Right lobe of liver (tissue), 6 donors: ENCODE data around the gene PAX5. TPM values are rescaled to one million over a fixed set of nuclear protein-coding genes. Genes with fewer than 3 reads are reported as not detected.

Experiments
- ATAC-seq, 4 donors: fragments of 200-7000 bp; cut with Tn5 transposase; one replicate each; pipeline ENCODE4 v1.9.1; 2020; ENCODE audit warnings: mild to moderate bottlenecking in 4 of 4, moderate library complexity in 4 of 4
- DNase-seq, 3 donors: peaks; one replicate each; pipeline ENCODE4 v3.0.0-alpha.2; 2020
- H3K27ac ChIP-seq, 3 donors: fragments of 200-600 bp; one replicate each; pipeline ENCODE4 v1.8.0; 2022
- H3K27me3 ChIP-seq, 2 donors: fragments of 200-600 bp; one replicate each; pipeline ENCODE4 v1.8.0; 2022
- H3K36me3 ChIP-seq, 4 donors: fragments of 200-600 bp; sonication (generic) in 1 of 4; one replicate each; pipeline versions ENCODE4 v1.5.1 to v1.8.0; 2017 to 2022; ENCODE audit warnings: control low read depth in 1 of 4
- H3K4me1 ChIP-seq, 4 donors: fragments of 200-600 bp; sonication (generic) in 1 of 4; one replicate each; pipeline versions ENCODE4 v1.5.1 to v1.8.0; 2017 to 2022; ENCODE audit warnings: control low read depth in 1 of 4
- H3K4me3 ChIP-seq, 3 donors: fragments of 200-600 bp; one replicate each; pipeline ENCODE4 v1.8.0; 2022
- H3K9me3 ChIP-seq, 4 donors: fragments of 200-600 bp; sonication (generic) in 1 of 4; one replicate each; pipeline versions ENCODE4 v1.5.1 to v1.8.0; 2017 to 2022; ENCODE audit warnings: control low read depth in 1 of 4
- POLR2A ChIP-seq: fragments of 450-650 bp; IDR thresholded peaks from one replicate; pipeline ENCODE4 v1.6.1; 2017; ENCODE audit warnings: antibody characterized with exemption, mild to moderate bottlenecking
- WGBS: methylation state at CpG from one replicate; pipeline ENCODE4 v1.1.6; 2018; ENCODE audit warnings: low coverage, low lambda C conversion rate; ENCODE audit not compliant: insufficient coverage; ENCODE audit errors: missing lambda C conversion rate; 5-methylcytosine and 5-hydroxymethylcytosine counted together
- intact Hi-C, 2 donors: fragments of 100-400 bp; cut with DNase I; formaldehyde crosslinking; loops; one replicate each; pipeline versions ENCODE4 v1.11.2 to v1.14.1; 2022
- total RNA-seq, 6 experiments: library from RNA; depleted of rRNA in 2 of 6; stranded (reverse); fragments of >200 nt in 2 of 6; fragmentation: NEBNext Ultra II Directional in 3 of 6; extraction: Animal tissue kit (Norgen Biotek cat#: 25700) in 3 of 6; gene quantifications; one replicate each; pipeline versions ENCODE4 v1.1.0 to v1.2.4, GENCODE V29; 2016 to 2023
- TF ChIP-seq, protein P1 (sequence below), 4 donors: fragments of 200-600 bp in 3 of 4; fragments of 450-650 bp in 1 of 4; IDR thresholded peaks; one replicate each; pipeline versions ENCODE4 v1.5.1 to v1.8.0; 2016 to 2022; ENCODE audit warnings: antibody characterized with exemption in 4 of 4, mild to moderate bottlenecking in 2 of 4
- donor health status: DM: no; HTN: yes; CAD: no.
- donor health status: DM: no; HTN: no; CAD: no.
- donor health status: DM: no; HTN: no; CAD: no.
- donor health status: DM: no; HTN: yes; CAD: no.
- donor health status: DM: no; HTN: yes; CAD: no.

The PAX5 gene
- total RNA-seq, 6 experiments from 2014 or later: 0.12 to 0.18 TPM; not detected in 4

DNA sequence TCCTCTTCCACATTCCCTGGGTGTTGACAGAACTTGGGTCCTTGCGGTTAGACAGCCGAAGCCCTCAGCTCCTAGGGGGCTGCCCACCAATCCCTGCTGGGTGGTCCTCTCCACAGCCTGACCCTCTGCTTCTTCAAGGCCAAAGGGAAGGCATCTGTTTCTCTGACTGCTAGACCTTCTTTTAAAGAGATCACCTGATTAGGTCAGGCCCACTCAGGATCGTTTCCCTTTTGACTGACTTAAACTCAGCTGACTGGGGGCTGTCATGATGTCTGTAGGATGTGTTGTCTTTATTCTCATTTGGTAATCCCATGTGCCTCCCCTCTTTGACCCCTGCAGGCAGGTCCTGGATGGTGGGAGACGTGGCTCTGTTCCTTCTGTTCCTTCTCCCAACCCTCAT, 207.5 kb downstream of the PAX5 start:
- WGBS: 63% methylated on average over 2 of the region's 4 CpGs
- Histone ChIP-seq H3K36me3 (no peaks in the 10 kb centered on the region), H3K4me1 (no peaks in the 10 kb centered on the region), H3K9me3 (no peaks in the 10 kb centered on the region), H3K27ac (no peak overlapping the region), H3K27me3 (no peaks in the 10 kb centered on the region), H3K4me3 (no peak overlapping the region)
- ATAC-seq: no peak
- TF ChIP-seq, protein P1, sequence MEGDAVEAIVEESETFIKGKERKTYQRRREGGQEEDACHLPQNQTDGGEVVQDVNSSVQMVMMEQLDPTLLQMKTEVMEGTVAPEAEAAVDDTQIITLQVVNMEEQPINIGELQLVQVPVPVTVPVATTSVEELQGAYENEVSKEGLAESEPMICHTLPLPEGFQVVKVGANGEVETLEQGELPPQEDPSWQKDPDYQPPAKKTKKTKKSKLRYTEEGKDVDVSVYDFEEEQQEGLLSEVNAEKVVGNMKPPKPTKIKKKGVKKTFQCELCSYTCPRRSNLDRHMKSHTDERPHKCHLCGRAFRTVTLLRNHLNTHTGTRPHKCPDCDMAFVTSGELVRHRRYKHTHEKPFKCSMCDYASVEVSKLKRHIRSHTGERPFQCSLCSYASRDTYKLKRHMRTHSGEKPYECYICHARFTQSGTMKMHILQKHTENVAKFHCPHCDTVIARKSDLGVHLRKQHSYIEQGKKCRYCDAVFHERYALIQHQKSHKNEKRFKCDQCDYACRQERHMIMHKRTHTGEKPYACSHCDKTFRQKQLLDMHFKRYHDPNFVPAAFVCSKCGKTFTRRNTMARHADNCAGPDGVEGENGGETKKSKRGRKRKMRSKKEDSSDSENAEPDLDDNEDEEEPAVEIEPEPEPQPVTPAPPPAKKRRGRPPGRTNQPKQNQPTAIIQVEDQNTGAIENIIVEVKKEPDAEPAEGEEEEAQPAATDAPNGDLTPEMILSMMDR (IDR thresholded peaks at IDR 0.05): no peak
- TF ChIP-seq POLR2A: no peak
- intact Hi-C loops: no loop called here
- DNase-seq: no peak

DNA sequence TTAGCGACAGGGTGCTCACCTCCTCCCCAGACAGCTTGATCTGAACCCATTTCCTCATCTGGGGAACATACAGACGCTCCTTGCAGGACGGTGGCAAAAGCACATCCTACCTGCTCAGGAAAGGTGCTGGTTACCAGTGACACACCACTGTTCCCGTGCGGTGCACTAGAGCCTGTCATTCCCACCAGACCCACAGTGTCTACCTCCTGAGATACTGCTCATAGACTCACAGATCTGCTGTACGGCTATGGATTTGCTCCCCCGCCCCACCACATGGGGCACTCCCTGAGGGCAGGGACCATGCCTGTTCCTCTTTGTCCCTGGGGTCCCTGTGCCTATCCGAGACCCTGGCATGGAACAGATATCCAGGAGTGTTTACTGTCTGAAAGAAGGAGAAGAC, 208.9 kb downstream of the PAX5 start:
- no peaks in the 10 kb centered on the region for H3K4me1 ChIP-seq
- H3K36me3 ChIP-seq: no peaks in the 10 kb centered on the region
- no peaks in the 10 kb centered on the region for H3K9me3 ChIP-seq
- intact Hi-C loops: no loop called here
- H3K27me3 ChIP-seq: no peaks in the 10 kb centered on the region
- no peak overlapping the region for H3K4me3 ChIP-seq
- WGBS: 57% methylated on average over 4 of the region's 8 CpGs
- TF ChIP-seq, protein P1 (IDR thresholded peaks at IDR 0.05): no peak
- no peak for TF ChIP-seq POLR2A
- no peak for DNase-seq
- H3K27ac ChIP-seq: no peak overlapping the region
- no peak for ATAC-seq

- Histone ChIP-seq H3K27me3 (no peaks in the 10 kb centered on the region), H3K27ac (no peak overlapping the region), H3K9me3 (no peaks in the 10 kb centered on the region), H3K4me3 (no peak overlapping the region), H3K36me3 (no peaks in the 10 kb centered on the region), H3K4me1 (no peaks in the 10 kb centered on the region)
- TF ChIP-seq POLR2A: no peak
- TF ChIP-seq, protein P1 (IDR thresholded peaks at IDR 0.05): no peak
- WGBS: 71% methylated on average over 5 of the region's 5 CpGs
- no peak for DNase-seq
- no peak for ATAC-seq
- intact Hi-C loops: no loop called here
These were observed 210.1 kb downstream of the PAX5 start for GRCh38 chr9:36823934-36824333.

- intact Hi-C loops: no loop called here
- 81% methylated on average over 4 of the region's 6 CpGs for WGBS
- TF ChIP-seq, protein P1 (IDR thresholded peaks at IDR 0.05): no peak
- no peak for TF ChIP-seq POLR2A
- ATAC-seq: no peak
- Histone ChIP-seq H3K27me3 (no peaks in the 10 kb centered on the region), H3K4me1 (no peaks in the 10 kb centered on the region), H3K27ac (no peak overlapping the region), H3K4me3 (no peak overlapping the region), H3K9me3 (no peaks in the 10 kb centered on the region), H3K36me3 (no peaks in the 10 kb centered on the region)
- DNase-seq: no peak
These were observed 210.6 kb downstream of the PAX5 start for GRCh38 chr9:36823466-36823865.

DNA sequence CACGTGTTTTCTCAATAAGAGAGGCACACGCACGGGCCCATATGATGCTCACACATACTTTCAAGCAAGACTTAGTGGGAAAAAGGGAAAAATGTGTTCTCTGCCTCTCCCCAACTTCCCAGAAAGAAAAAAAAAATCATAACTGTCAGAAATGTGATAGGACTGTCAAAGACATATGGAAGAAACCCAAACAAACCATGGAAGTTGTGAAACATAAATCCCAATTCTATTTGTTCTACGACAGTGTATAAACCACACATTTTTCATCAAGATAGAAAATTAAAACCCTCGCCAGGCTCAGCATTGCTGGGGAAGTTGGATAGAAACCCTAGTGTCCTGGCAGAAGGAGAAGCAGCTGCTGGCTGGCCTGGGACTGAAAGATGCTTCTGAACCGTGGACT, 211.9 kb downstream of the PAX5 start:
- Histone ChIP-seq H3K9me3 (no peaks in the 10 kb centered on the region), H3K4me1 (no peaks in the 10 kb centered on the region), H3K27ac (no peak overlapping the region), H3K36me3 (no peaks in the 10 kb centered on the region), H3K27me3 (no peaks in the 10 kb centered on the region), H3K4me3 (no peak overlapping the region)
- no peak for DNase-seq
- no peak for TF ChIP-seq POLR2A
- TF ChIP-seq, protein P1 (IDR thresholded peaks at IDR 0.05): no peak
- WGBS: 60% methylated on average over 6 of the region's 6 CpGs
- intact Hi-C loops: no loop called here
- no peak for ATAC-seq
